Lower lobe of right lung (tissue), 2 donors: ENCODE data around the gene GPR85. TPM values are rescaled to one million over a fixed set of nuclear protein-coding genes. Genes with fewer than 3 reads are reported as not detected.

Experiments
- ATAC-seq, 2 donors: fragments of 200-7000 bp; cut with Tn5 transposase; one replicate each; pipeline ENCODE4 v1.9.1; 2020 to 2022; ENCODE audit warnings: mild to moderate bottlenecking in 2 of 2, moderate library complexity in 2 of 2
- DNase-seq: peaks from one replicate; pipeline ENCODE4 v3.0.0-alpha.2; 2020
- H3K27ac ChIP-seq: fragments of 200-600 bp; one replicate; pipeline ENCODE4 v1.8.0; 2022
- H3K27me3 ChIP-seq: fragments of 200-600 bp; one replicate; pipeline ENCODE4 v1.8.0; 2022; ENCODE audit warnings: low read depth
- H3K36me3 ChIP-seq: fragments of 200-600 bp; one replicate; pipeline ENCODE4 v1.8.0; 2022; ENCODE audit warnings: mild to moderate bottlenecking
- H3K4me1 ChIP-seq: fragments of 200-600 bp; one replicate; pipeline ENCODE4 v1.8.0; 2022
- H3K4me3 ChIP-seq: fragments of 200-600 bp; one replicate; pipeline ENCODE4 v1.8.0; 2022; ENCODE audit warnings: mild to moderate bottlenecking
- H3K9me3 ChIP-seq: fragments of 200-600 bp; one replicate; pipeline ENCODE4 v1.8.0; 2022
- intact Hi-C: fragments of 100-400 bp; cut with DNase I; formaldehyde crosslinking; loops from one replicate; pipeline ENCODE4 v1.11.0; 2022
- total RNA-seq: library from RNA; stranded (reverse); fragmentation: NEBNext Ultra II Directional; extraction: Animal tissue kit (Norgen Biotek cat#: 25700); gene quantifications from one replicate; pipeline ENCODE4 v1.2.1, GENCODE V29; 2021
- TF ChIP-seq, protein P1 (sequence below): fragments of 200-600 bp; IDR thresholded peaks from one replicate; pipeline ENCODE4 v1.8.0; 2022; ENCODE audit warnings: antibody characterized with exemption, mild to moderate bottlenecking
- donor health status: DM: no; HTN: yes; CAD: no; lungs with severe emphysema.

GPR85 gene
- total RNA-seq, 1 donor from 2014 or later: 4.5 TPM

DNA sequence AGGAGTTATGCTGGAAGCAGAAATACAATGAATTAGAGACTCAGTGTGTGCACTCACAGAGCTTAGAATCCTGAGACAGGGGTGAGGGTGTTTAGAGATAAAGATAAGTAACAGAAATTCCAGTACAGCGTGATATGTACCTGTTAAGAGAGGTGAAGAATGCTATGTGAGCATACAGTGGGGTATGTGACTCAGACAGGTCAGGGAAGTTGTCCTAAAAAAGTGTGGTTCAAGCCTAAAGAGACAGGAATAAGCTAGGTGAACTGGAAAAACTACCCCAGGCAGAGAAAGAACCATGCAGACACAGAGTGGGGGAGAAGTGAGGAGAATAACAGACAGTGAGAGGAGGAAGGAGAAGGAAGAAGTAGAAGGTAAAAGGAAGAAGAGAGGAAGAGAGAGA lies 23.1 kb upstream of the GPR85 start:
- intact Hi-C loops: no loop called here
- no peaks in the 10 kb centered on the region for H3K27me3 ChIP-seq
- TF ChIP-seq, protein P1, sequence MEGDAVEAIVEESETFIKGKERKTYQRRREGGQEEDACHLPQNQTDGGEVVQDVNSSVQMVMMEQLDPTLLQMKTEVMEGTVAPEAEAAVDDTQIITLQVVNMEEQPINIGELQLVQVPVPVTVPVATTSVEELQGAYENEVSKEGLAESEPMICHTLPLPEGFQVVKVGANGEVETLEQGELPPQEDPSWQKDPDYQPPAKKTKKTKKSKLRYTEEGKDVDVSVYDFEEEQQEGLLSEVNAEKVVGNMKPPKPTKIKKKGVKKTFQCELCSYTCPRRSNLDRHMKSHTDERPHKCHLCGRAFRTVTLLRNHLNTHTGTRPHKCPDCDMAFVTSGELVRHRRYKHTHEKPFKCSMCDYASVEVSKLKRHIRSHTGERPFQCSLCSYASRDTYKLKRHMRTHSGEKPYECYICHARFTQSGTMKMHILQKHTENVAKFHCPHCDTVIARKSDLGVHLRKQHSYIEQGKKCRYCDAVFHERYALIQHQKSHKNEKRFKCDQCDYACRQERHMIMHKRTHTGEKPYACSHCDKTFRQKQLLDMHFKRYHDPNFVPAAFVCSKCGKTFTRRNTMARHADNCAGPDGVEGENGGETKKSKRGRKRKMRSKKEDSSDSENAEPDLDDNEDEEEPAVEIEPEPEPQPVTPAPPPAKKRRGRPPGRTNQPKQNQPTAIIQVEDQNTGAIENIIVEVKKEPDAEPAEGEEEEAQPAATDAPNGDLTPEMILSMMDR: no peak
- H3K4me3 ChIP-seq: no peak overlapping the region
- H3K9me3 ChIP-seq: no peaks in the 10 kb centered on the region
- no peaks in the 10 kb centered on the region for H3K4me1 ChIP-seq
- no peak for ATAC-seq
- H3K36me3 ChIP-seq: no peaks in the 10 kb centered on the region
- H3K27ac ChIP-seq: no peak overlapping the region
- no peak for DNase-seq

DNA sequence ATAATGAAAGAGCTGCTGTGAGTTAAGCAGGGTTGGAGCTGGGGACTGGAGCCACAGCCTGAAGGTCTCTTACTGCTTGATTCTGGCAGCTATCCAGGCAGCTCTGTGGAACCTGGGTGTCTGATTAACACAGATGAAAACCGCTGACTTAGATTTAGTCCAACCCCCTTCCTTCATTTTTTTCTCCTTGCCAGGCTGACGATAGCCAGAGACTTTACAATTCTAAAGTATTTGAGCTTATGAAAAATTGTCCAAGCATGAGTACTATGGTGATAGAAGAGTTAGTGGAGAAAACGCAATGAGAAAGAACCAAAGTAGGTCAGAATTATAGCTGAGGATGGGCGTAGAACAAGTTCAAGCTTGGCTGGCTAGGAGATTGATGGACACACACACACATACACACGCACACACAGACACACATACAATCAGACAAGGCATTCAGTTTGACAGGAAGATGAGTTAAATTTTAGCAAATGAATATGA lies 13.5 kb upstream of the GPR85 start:
- intact Hi-C loops: no loop called here
- no peaks in the 10 kb centered on the region for H3K4me1 ChIP-seq
- no peaks in the 10 kb centered on the region for H3K9me3 ChIP-seq
- ATAC-seq: peak in 1 of 2 donors; percentile 43
- no peak overlapping the region for H3K27ac ChIP-seq
- H3K4me3 ChIP-seq: no peak overlapping the region
- no peaks in the 10 kb centered on the region for H3K27me3 ChIP-seq
- H3K36me3 ChIP-seq: no peaks in the 10 kb centered on the region
- DNase-seq: no peak
- TF ChIP-seq, protein P1: no peak

DNA sequence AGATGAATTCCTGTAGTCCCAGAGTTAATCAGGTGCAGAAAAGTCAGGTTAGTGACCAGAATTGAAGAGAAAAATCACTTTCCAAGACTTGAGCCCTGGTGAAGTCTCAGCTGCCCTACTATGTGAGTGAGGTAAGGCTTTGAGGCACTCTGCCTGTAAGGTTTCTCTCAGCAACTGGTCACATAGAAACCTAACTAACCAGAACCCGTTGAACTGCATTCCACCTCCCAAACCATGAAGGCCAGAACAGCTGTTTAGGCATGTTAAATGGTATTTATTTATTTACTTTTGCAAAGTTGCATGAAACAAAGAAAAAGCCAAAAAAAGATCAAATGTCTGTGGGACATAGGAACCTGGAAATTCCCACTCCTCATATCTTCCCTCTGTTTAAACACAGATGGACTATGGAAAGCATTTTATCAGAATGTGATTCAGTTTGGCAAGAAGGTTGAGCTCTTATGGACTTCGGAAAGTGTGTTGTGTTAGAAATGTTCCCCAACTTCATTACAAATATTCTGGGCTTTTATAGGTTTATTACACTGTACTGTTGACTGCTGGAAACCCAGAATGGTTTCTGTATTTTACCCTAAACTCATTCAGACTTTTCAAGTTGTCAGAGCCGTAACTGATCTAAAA lies 12.8 kb upstream of the GPR85 start:
- Histone ChIP-seq H3K9me3 (no peaks in the 10 kb centered on the region), H3K36me3 (no peaks in the 10 kb centered on the region), H3K4me1 (no peaks in the 10 kb centered on the region), H3K27ac (no peak overlapping the region), H3K27me3 (no peaks in the 10 kb centered on the region), H3K4me3 (no peak overlapping the region)
- DNase-seq (no peak), ATAC-seq (no peak)
- intact Hi-C loops: no loop called here
- TF ChIP-seq, protein P1: no peak

DNA sequence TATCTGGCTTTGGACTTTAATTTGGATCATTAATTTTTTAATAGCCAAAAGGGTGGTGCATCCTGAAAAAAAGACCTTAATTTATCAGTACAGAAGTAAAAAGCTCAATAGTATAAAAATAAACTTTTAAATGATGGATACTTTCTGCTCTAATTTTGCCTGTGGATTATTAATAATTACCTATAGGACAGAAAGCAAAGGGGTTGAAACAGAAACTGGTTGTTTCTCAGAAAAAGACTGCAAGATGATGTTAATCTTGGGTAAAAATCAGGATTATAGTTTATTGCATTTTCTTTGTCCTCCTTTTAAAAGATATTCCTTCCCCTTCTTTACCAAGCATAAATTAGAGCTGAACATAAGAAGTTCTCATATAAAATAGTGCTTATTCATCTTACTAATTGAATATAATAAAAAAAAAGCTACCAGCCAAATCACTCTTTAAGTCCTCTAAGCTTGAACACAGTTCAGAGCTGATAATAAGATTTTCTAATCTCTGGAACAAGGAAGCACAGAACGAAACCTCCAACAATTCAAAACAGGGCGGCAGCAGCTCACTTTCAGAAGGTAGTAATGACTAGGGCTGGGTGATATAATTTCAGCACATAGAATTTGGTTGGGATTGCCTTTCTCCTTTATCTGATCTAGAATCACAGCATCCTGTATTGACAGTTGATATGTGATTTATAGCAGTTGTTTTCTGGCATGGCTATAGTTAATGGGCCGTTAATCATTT lies 8.1 kb upstream of the GPR85 start:
- no peak for ATAC-seq
- TF ChIP-seq, protein P1: no peak
- Histone ChIP-seq H3K36me3 (no peaks in the 10 kb centered on the region), H3K27ac (no peak overlapping the region), H3K4me3 (no peak overlapping the region), H3K9me3 (no peaks in the 10 kb centered on the region), H3K27me3 (no peaks in the 10 kb centered on the region), H3K4me1 (no peaks in the 10 kb centered on the region)
- DNase-seq: no peak
- intact Hi-C loops: no loop called here

DNA sequence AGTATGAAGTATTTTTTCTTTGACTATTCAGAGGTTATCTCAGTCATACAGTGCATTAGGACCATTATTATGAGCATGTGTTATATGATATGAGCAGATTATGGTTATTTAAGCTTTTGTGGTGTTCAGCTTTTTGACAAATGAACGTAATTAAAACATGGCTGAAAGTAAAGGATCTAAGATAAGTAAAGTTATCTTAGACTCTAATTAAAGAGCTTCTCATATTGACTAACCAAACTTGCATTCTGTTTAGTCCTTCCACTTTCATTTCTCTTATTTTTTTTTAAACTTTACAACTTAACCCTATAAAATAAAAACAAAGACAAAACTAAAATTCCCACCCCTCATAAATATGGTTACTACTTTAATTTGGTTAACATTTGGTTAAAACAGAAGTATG lies 6.9 kb upstream of the GPR85 start:
- TF ChIP-seq, protein P1: no peak
- H3K27me3 ChIP-seq: no peaks in the 10 kb centered on the region
- H3K36me3 ChIP-seq: no peaks in the 10 kb centered on the region
- DNase-seq (no peak), ATAC-seq (no peak)
- no peak overlapping the region for H3K27ac ChIP-seq
- no peak overlapping the region for H3K4me3 ChIP-seq
- intact Hi-C loops: no loop called here
- H3K4me1 ChIP-seq: no peaks in the 10 kb centered on the region
- H3K9me3 ChIP-seq: no peaks in the 10 kb centered on the region
